Measurements from ENCODE around the gene ABLIM3. TPM values are rescaled to one million over a fixed set of nuclear protein-coding genes. Genes with fewer than 3 reads are reported as not detected.

ABLIM3 gene
- total RNA-seq, 1 donor from 2014 or later: 0.64 TPM

- no peaks in the 10 kb centered on the region for H3K9me3 Mint-ChIP-seq (ENCODE audit: unreplicated experiment)
- H3K27me3 Mint-ChIP-seq (ENCODE audit: unreplicated experiment): no peaks in the 10 kb centered on the region
- H3K4me3 Mint-ChIP-seq (ENCODE audit: unreplicated experiment): no peak overlapping the region
- H3K27ac Mint-ChIP-seq (ENCODE audit: unreplicated experiment): no peak overlapping the region
- no peak for DNase-seq (ENCODE audit: extremely low spot score, unreplicated experiment)
- no peaks in the 10 kb centered on the region for H3K36me3 Mint-ChIP-seq (ENCODE audit: unreplicated experiment)
- no peaks in the 10 kb centered on the region for H3K4me1 Mint-ChIP-seq (ENCODE audit: unreplicated experiment)
- TF ChIP-seq CTCF (IDR thresholded peaks at IDR 0.05): no peak
Measured at GRCh38 chr5:149277801-149278200, 136.5 kb downstream of the ABLIM3 start.

- Mint-ChIP-seq H3K27me3 (ENCODE audit: unreplicated experiment) (no peaks in the 10 kb centered on the region), H3K4me3 (ENCODE audit: unreplicated experiment) (no peak overlapping the region), H3K27ac (ENCODE audit: unreplicated experiment) (no peak overlapping the region), H3K4me1 (ENCODE audit: unreplicated experiment) (no peaks in the 10 kb centered on the region), H3K36me3 (ENCODE audit: unreplicated experiment) (no peaks in the 10 kb centered on the region), H3K9me3 (ENCODE audit: unreplicated experiment) (no peaks in the 10 kb centered on the region)
- no peak for DNase-seq (ENCODE audit: extremely low spot score, unreplicated experiment)
- no peak for TF ChIP-seq CTCF (IDR thresholded peaks at IDR 0.05)
Measured at GRCh38 chr5:149278451-149279210, 137.3 kb downstream of the ABLIM3 start.

GRCh38 chr5:149279661-149280060, 138.4 kb downstream of the ABLIM3 start:
- DNase-seq (ENCODE audit: extremely low spot score, unreplicated experiment): no peak
- no peak for TF ChIP-seq CTCF (IDR thresholded peaks at IDR 0.05)
- H3K9me3 Mint-ChIP-seq (ENCODE audit: unreplicated experiment): no peaks in the 10 kb centered on the region
- no peaks in the 10 kb centered on the region for H3K27me3 Mint-ChIP-seq (ENCODE audit: unreplicated experiment)
- H3K4me3 Mint-ChIP-seq (ENCODE audit: unreplicated experiment): no peak overlapping the region
- H3K4me1 Mint-ChIP-seq (ENCODE audit: unreplicated experiment): no peaks in the 10 kb centered on the region
- no peak overlapping the region for H3K27ac Mint-ChIP-seq (ENCODE audit: unreplicated experiment)
- H3K36me3 Mint-ChIP-seq (ENCODE audit: unreplicated experiment): no peaks in the 10 kb centered on the region

GRCh38 chr5:149280124-149280523, 138.8 kb downstream of the ABLIM3 start:
- Mint-ChIP-seq H3K4me3 (ENCODE audit: unreplicated experiment) (no peak overlapping the region), H3K27ac (ENCODE audit: unreplicated experiment) (no peak overlapping the region), H3K36me3 (ENCODE audit: unreplicated experiment) (no peaks in the 10 kb centered on the region), H3K27me3 (ENCODE audit: unreplicated experiment) (no peaks in the 10 kb centered on the region), H3K4me1 (ENCODE audit: unreplicated experiment) (no peaks in the 10 kb centered on the region), H3K9me3 (ENCODE audit: unreplicated experiment) (no peaks in the 10 kb centered on the region)
- TF ChIP-seq CTCF (IDR thresholded peaks at IDR 0.05): no peak
- DNase-seq (ENCODE audit: extremely low spot score, unreplicated experiment): no peak

GRCh38 chr5:149280802-149281201, 139.5 kb downstream of the ABLIM3 start:
- H3K36me3 Mint-ChIP-seq (ENCODE audit: unreplicated experiment): no peaks in the 10 kb centered on the region

More at GRCh38 chr5:149280802-149281201, 139.5 kb downstream of the ABLIM3 start:
- Mint-ChIP-seq H3K9me3 (ENCODE audit: unreplicated experiment) (no peaks in the 10 kb centered on the region), H3K27me3 (ENCODE audit: unreplicated experiment) (no peaks in the 10 kb centered on the region), H3K4me1 (ENCODE audit: unreplicated experiment) (no peaks in the 10 kb centered on the region), H3K4me3 (ENCODE audit: unreplicated experiment) (no peak overlapping the region), H3K27ac (ENCODE audit: unreplicated experiment) (no peak overlapping the region)
- DNase-seq (ENCODE audit: extremely low spot score, unreplicated experiment): no peak
- no peak for TF ChIP-seq CTCF (IDR thresholded peaks at IDR 0.05)
